ENCODE data around the gene ARHGEF19. TPM values are rescaled to one million over a fixed set of nuclear protein-coding genes. Genes with fewer than 3 reads are reported as not detected.

The ARHGEF19 gene
- polyA plus RNA-seq, 1 experiment = 11.6 TPM

GRCh38 chr1:16219968-16220500 is 7.6 kb upstream of the ARHGEF19 start:
- Histone ChIP-seq H3K36me3 (ENCODE audit: control insufficient read depth, insufficient read depth, low read length) (no peaks in the 10 kb centered on the region), H3K4me3 (ENCODE audit: low read depth, low read length) (no peak overlapping the region), H3K27me3 (ENCODE audit: control insufficient read depth, insufficient read depth, low read length) (no peaks in the 10 kb centered on the region)
- no peak for DNase-seq (ENCODE audit: low read depth)
- ChIA-PET CTCF (interaction anchor here (1.0 to 1.2 kb wide), 2 partner anchors 13 to 19 kb away, joined by 3 to 4 read pairs; no protein-coding TSS in a partner anchor), POLR2A (no interaction called here)
- TF ChIP-seq CTCF (IDR thresholded peaks at IDR 0.05; ENCODE audit: insufficient read depth, low read depth, low read length) = no peak

- no peak overlapping the region for H3K4me3 ChIP-seq (ENCODE audit: low read depth, low read length)
- ChIA-PET CTCF (interaction anchor here (1.0 to 1.2 kb wide), 3 partner anchors 10 to 20 kb away, joined by 3 to 4 read pairs (median 3); partner anchors contain the start of gene CPLANE2), POLR2A (no interaction called here)
- DNase-seq (ENCODE audit: low read depth) = no peak
- H3K27me3 ChIP-seq (ENCODE audit: control insufficient read depth, insufficient read depth, low read length) = no peaks in the 10 kb centered on the region
- no peaks in the 10 kb centered on the region for H3K36me3 ChIP-seq (ENCODE audit: control insufficient read depth, insufficient read depth, low read length)
- TF ChIP-seq CTCF (IDR thresholded peaks at IDR 0.05; ENCODE audit: insufficient read depth, low read depth, low read length) = no peak
These were observed 6.2 kb upstream of the ARHGEF19 start for GRCh38 chr1:16218674-16219071.

GRCh38 chr1:16218014-16218673 is 5.7 kb upstream of the ARHGEF19 start:
- ChIA-PET POLR2A (no interaction called here), CTCF (interaction anchor here (1.0 to 1.9 kb wide), 5 partner anchors 9 to 145 kb away, joined by 3 to 7 read pairs (median 3); partner anchors contain the start of genes CPLANE2 and FAM131C)
- no peak for DNase-seq (ENCODE audit: low read depth)
- Histone ChIP-seq H3K27me3 (ENCODE audit: control insufficient read depth, insufficient read depth, low read length) (no peaks in the 10 kb centered on the region), H3K4me3 (ENCODE audit: low read depth, low read length) (no peak overlapping the region), H3K36me3 (ENCODE audit: control insufficient read depth, insufficient read depth, low read length) (no peaks in the 10 kb centered on the region)
- no peak for TF ChIP-seq CTCF (IDR thresholded peaks at IDR 0.05; ENCODE audit: insufficient read depth, low read depth, low read length)

- ChIA-PET POLR2A (interaction anchor here (0.6 kb wide), 1 partner anchor 10 kb away, joined by 5 read pairs; no protein-coding TSS in a partner anchor), CTCF (interaction anchor here (1.4 to 1.9 kb wide), 4 partner anchors 18 to 144 kb away, joined by 3 to 7 read pairs (median 6); partner anchors contain the start of gene FAM131C)
These were observed 4.8 kb upstream of the ARHGEF19 start for GRCh38 chr1:16217061-16217785.

More at GRCh38 chr1:16217061-16217785, 4.8 kb upstream of the ARHGEF19 start:
- peak; percentile 78 for DNase-seq (ENCODE audit: low read depth)
- no peaks in the 10 kb centered on the region for H3K27me3 ChIP-seq (ENCODE audit: control insufficient read depth, insufficient read depth, low read length)
- no peaks in the 10 kb centered on the region for H3K36me3 ChIP-seq (ENCODE audit: control insufficient read depth, insufficient read depth, low read length)
- no peak for TF ChIP-seq CTCF (IDR thresholded peaks at IDR 0.05; ENCODE audit: insufficient read depth, low read depth, low read length)
- H3K4me3 ChIP-seq (ENCODE audit: low read depth, low read length) = peak overlapping the region; percentile 45

Data from BJ (cell line).